Posterior vena cava (tissue), 2 donors: ENCODE data around the gene SLC22A23. TPM values are rescaled to one million over a fixed set of nuclear protein-coding genes. Genes with fewer than 3 reads are reported as not detected.
"Not testable (repeated sequence)": the region's sequence is repeated elsewhere in the genome, so short reads cannot be mapped to it uniquely, and the experiment has no call there.

Experiments
- DNase-seq: peaks from one replicate; pipeline ENCODE4 v3.0.0-alpha.2; 2020; ENCODE audit warnings: low spot score
- intact Hi-C, 2 donors: fragments of 100-400 bp; cut with DNase I; formaldehyde crosslinking; loops; one replicate each; pipeline versions ENCODE4 v1.14.1 to v1.14.2; 2022 to 2023
- total RNA-seq, 2 donors: library from RNA; stranded (reverse); fragmentation: NEBNext Ultra II Directional; extraction: Animal tissue kit (Norgen Biotek cat#: 25700); gene quantifications; one replicate each; pipeline ENCODE4 v1.2.1, GENCODE V29; 2021
- donor health status: DM: yes; HTN: yes; CAD: no.
- donor health status: DM: yes; HTN: yes; CAD: no.

Gene SLC22A23
- total RNA-seq, 2 donors from 2014 or later: 5.2 to 5.6 TPM

DNA sequence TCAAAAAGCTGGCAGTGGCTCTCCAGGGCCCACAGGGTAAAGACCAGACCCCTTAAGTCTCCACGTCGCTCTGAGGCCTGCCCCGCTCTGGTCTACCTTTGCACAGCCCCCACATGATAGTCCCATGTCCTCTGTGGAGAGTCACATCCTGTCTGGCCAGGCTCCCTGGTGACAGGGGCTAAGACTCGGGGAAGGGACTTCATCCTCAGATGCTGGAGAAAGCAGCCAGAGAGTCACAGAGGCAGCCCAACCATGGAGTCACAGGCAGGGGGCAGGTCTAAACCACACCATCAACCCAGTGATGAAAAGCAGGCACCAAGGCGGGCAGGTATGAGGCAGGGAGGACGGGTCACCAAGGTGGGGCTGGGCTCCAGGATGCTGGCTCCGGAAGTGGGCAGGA is 62.2 kb downstream of the SLC22A23 start:
- intact Hi-C loops: no loop called here
- no peak for DNase-seq

DNA sequence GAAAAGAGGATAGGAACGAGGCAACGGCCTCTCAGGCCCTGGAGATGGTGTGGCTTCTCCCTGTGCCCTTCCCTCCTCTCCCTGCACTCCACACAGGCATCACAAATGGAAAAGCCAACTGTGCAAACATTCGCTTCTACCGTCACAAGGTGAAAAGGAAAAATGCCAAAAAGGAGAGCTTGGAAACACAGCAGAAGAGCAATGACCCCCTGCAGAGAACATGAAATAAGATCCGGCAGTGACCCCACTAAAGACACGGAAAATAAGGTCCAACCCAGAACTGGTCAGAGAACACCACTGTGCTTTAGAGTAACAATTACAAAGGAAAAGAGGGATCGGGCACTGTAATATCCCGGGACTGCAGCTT is 63.0 kb downstream of the SLC22A23 start:
- intact Hi-C loops: no loop called here
- DNase-seq: no peak

DNA sequence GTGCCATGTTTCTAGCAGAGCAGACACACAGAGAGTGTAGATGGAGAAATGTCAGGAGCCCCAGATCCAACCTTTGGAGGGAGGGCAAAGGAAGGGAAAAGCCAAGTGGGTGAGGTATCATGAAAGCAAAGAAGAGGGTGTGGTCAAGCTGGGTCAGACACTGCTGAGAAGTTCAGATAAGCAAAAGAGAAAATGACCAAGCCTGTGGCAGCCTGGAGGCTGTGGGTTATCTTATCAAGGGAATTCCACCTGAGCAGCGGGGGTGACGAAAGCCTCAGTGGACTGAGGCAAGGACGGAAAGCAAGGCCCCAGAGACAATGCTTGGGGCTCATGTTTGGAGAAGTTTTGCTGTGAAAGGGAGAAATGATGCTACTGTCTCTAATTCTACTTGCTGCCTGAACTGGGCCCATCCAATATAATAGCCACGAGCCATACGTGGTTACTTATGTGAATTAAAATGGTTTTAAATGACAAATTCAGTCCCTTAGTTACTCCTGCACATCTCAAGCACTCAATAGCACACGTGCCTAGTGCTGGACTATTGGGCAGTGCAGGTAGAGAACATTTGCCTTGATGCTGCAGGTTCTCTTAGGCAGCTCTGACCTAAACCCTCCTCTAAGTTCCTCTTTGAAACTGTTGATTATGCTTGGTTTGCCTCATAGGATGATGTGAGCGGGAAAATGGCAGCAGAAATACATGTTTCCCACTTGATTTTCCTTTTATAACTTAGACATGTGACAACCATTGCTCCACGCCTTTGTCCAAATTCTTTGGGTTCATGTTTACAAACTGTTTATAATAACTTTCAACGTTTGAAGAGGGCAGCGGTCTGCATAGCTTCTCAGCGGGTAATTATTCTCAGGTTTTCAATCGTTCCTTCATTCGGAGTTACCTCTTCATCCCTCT is 63.7 kb downstream of the SLC22A23 start:
- DNase-seq: no peak
- intact Hi-C loops: no loop called here

DNA sequence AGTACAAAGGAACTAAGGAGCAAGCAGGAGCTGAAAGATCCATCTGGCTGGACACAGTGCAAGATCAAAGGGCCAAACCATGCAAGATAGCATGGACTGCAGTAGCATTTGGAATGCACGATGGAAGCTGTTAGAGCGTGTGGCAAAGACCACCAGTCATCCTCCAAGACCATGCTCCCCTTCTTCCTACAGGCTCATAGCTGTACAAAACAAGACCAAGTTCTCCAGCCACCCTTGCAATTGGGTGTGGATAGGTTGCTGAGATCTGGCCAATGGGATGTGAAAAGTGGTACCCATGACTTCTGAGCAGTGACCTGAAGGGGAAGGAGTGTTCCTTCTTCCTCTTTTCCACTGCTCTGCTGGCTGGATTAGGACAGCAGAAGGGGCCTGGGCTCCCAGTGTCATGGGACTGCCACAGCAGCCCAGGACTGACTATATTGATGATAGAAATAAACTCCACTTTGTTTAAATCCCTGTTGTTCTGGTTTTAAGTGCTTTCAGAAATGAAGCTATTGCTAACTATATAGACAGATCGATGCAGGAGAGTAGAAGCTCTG is 64.9 kb downstream of the SLC22A23 start:
- intact Hi-C loops: no loop called here
- no peak for DNase-seq

DNA sequence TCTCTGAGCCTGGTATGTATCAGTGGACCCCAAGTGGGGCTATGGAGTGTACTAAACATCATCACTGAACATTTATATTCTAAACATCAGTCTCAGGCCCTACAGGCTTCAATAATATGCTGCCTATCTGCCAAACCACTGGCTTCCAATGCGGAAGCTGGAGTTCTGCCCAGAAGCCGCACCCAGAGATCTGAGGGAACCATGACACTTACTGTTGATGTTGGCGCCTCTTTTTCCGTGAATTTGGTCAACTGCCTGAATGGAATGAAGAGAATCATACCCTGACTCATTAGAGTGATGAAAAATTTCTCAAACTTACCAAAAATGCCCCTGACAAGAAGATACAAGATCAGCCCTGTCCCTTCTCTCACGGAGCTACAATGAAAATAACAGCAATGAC is 66.2 kb downstream of the SLC22A23 start:
- intact Hi-C loops: no loop called here
- peak; percentile 95 for DNase-seq

DNA sequence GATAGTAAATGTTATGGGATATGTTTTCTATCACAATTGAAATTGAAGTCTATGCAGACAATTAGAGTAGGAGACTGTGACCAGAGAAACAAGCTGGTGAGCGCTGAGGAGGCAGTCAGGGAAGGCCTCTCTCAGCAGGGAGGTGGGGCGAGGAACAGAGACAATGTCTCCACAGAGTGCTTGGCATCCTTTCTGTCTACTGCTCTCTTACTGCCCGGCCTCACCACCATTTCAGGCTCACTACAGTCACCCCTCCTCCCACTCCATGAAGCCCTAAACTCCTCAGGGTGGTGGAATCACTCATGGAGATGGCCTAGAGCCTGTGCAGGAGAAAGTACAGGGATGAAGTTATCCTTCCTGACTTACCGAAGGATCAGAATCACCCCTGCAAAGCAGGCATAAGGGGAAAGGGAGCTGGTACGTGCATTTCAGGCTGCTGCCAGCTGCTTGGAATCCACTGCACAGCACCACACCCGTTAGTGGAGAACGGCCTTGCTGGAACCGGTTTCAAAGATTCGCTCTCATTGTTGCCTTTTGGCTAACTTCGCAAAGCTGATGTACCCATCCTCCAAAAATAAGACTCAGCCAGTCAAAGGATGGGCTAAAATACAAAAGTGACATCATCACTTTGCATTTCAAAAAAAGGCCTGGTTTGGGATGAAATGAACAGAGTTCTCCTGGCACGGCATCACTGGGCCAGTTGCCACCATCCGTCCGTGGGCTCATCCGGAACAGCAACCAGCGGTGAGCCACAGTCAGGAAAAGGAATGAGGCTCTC is 67.3 kb downstream of the SLC22A23 start:
- intact Hi-C loops: no loop called here
- DNase-seq: peak; percentile 94

DNA sequence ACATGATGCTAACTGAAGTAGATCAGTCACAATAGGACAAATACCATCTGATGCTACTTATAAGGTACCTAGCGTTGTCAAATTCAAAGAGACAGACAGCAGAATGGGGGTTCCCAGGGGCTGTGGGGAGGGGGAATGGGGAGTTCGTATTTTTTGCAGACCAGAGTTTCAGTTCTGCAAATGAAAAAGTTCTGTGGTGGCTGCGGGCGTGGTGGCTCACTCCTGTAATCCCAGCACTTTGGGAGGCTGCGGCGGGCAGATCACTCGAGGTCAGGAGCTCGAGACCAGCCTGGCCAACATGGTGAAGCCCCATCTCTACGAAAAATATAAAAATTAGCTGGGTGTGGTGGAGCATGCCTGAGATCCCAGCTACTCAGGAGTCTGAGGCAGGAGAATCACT is 68.1 kb downstream of the SLC22A23 start:
- no peak for DNase-seq
- intact Hi-C loops: no loop called here

DNA sequence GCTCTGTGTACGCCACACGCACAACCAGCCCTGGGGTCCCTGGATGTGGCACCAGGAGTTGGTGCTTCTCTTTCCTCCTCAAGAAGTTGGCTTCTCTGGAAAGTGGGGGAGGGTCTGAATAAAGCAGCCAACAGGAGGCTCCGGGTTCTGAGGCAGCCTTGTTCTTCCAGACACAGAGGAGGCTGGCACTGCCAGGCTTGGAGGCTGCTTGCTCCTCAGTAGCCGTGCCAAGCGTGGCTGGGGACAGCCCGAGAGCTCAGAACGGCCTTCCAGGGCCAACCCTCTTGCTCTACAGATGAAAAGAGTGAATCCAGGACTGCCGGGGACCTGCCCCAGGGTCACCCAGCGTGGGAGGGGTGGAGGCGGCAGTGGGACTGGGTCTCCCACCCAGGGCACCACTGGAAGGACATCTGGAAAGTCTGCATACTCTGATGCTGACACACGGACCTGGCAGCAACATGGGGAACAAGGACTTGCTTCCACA is 70.4 kb downstream of the SLC22A23 start:
- intact Hi-C loops: no loop called here
- DNase-seq: no peak

DNA sequence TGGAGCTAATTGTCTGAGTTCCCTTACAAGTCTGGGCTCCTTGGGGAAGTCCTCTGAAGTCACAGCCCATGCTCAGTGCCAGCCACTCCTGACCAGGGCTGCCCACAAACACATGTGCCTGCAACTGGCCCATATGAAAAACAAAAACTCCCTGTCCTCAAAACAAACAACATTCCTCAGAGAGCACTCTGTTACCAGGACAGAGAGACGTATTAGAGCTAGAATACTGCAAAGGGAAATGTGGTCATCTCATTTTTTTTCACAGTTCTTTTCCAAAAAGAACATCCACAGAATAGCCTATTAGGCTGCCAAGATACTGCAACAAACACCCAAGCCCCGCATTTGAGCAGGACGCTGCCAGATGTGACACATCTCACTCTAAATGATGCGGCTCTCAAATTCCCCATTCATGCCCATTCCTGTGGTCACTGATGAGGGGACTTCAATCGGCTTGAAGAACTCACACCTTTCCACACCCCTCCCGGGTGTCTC is 71.1 kb downstream of the SLC22A23 start:
- intact Hi-C loops: no loop called here
- DNase-seq: no peak

DNA sequence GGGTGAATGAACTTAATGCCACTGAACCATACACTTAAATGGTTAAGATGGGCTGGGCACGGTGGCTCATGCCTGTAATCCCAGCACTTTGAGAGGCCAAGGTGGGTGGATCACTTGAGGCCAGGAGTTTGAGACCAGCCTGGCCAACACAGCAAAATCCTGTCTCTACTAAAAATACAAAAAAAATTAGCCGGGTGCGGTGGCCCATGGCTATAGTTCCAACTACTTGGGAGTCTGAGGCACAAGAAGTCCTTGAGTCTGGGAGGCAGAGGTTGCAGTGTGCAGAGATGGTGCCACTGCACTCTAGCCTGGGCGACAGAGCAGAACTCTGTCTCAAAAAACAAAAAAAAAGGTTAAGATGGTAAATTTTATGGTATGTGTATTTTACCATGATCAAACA is 71.7 kb downstream of the SLC22A23 start:
- DNase-seq, intact Hi-C loops: not testable (repeated sequence)

DNA sequence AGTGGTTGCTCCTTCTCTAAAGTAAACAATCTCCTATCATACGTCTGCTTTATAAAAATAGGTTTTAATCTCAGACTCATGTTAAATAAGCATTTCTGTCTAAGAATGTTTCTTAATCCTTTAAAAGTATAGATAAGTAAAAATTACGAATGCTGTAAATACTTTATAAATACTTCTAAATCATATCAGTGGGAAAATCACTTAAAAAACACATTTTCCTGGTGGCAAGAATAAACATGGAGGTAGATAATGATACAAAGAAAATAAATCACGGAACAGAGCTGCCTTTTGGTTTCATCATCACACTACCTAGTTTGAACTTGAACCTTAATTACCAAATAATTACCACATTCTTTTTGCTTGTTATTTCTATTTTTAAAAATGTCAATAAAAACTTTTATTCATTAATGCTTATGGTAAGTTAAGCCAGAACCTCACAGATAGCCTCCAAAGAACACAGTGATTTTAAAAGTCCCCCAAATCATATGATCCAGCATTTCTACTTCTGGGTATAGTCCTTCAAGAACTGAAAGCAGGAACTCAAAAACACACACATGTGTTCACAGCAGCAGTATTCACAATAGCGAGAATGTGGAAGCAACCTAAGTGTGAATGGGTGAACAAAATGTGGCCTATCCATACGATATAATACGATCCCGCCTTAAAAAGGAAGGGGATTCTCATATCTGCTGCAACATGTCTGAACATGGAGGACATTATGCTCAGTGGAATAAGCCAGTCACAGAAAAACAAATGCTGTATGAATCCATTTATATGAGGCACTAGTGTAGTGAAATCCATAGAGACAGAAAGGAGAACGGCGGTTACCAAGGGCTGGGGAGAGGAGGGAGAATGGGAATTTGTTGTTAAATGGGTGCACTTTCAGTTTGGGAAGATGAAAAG is 72.4 kb downstream of the SLC22A23 start:
- no peak for DNase-seq
- intact Hi-C loops: no loop called here

DNA sequence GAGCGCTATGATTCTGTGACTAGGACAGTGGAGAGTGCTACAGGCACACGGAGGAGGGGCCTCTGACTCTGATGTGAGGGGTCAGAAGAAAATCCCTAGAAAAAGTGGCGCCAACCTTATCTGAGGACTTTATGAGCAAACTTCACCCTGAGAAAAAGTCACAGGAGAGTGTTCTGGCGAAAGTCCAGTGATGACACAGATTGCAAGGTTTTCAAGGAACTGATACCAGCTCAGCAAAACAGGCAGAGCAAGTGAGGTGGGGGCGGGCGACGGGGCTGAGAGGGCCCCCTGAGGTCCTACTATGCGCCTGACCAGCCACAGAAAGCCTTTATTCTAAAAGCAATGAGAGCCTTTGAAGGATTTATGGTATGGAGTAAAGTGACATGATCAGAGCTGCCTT is 73.3 kb downstream of the SLC22A23 start:
- DNase-seq: no peak
- intact Hi-C loops: no loop called here

DNA sequence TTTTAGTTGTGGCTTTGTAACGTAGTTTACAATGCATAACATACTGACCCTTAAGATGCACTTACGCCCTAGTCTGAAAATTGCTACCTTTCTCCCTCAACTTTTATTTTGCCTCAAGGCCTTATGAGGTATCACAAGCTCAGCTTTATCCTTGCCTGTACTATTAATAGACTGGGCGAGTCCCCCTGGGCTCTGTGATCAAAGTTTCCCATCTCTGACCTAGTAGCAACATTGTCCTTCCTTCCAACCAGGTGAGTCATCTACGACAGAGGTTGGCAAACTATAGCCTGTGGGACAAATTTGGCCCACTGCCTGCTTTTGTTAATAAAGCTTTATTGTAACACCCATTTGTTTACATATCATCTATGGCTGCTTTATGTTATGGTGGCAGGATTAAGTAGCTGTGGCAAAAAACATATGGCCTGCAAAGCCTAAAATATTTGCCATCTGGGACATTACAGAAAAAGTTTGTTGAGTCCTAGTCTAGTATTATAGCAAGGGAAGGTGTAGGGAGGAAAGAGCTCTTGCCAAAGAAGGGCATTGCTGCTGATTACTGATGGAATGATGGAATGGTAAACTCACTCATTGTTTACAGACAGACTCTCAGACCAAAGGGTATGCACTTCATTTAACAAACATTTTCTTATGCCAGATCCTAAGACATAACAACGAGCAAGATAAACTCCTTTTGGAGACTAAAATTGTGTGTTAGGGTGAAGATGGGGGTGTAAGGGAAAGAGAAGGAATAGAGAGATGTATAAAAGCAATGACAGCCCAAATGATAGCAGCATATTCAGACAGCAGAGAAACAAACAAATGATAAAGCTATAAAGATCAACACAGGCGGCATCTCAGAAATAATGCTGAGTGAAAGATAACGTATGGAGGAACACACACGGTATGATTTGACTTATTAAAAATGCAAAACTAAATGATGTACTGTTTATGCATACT is 74.2 kb downstream of the SLC22A23 start:
- no peak for DNase-seq
- intact Hi-C loops: no loop called here

DNA sequence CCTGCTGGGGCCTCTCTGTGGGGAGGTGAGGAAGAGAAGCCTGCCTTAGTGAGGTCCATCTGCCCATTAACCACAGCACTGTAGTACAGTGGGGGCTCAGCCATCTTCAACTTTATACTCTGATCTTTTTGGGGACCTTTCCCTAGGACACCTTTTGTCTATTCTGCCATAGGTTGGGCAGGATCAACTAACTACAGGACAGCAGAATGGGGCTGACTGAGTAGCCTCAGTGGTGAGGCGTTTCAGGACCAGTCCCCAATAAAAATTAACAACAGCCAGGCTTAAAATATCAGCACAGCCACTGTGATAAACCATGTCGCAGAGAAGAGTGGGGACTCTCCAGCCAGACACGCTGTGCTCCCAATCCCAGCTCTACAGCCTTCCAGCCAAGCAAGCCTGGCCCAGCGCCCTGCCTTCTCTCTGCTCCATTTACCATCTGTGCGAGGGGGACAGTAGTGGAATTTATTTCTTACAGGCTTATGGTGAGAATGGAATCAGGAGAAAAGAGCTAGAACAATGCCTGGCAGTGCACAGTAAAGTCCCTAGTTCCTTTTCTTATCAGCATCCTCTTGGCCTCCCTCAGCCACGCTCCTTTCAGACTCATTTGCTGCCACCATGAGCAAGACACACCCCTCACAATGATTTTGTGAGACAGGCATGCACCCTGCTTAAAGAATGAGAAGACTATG is 75.5 kb downstream of the SLC22A23 start:
- no peak for DNase-seq
- intact Hi-C loops: no loop called here

DNA sequence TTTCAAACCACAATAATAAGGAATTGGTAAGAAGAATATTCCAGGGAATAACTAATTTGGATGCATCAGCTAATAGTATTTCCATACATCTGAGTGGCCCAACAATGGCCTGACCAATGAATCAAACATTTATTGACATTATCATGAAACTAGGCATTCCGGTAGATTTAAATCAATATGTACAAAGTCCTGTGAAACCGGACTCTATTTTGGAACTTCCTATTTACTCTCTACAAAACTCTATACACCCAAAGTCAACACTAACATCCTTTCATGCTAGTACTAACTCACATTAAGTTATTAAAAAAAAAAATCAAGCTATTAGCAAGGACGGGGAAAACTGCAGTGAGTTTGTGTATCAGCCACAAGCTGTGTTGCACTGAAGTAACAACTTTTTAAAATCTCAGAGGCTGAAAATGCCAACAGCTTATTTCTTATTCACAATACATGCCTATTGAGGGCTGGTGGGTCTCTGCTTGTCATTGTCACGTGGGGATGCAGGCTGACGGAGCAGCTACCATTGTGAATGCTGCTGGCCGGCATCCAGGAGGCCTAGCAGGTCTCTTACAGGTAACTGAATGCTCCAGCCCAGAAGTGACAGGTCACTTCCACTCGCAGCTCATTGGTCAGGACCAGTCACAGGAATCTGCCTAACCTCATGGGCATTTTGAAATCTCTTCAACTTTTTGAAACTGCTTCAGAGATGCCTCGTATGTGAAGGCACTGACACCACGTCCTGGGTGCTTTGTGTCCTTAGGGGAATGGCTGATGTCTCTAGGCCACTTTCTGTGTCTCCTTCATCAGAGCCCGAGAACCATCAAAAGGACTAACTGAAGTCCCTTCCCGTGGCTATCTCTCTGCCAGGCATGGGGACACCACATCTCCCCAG is 76.3 kb downstream of the SLC22A23 start:
- intact Hi-C loops: no loop called here
- no peak for DNase-seq

DNA sequence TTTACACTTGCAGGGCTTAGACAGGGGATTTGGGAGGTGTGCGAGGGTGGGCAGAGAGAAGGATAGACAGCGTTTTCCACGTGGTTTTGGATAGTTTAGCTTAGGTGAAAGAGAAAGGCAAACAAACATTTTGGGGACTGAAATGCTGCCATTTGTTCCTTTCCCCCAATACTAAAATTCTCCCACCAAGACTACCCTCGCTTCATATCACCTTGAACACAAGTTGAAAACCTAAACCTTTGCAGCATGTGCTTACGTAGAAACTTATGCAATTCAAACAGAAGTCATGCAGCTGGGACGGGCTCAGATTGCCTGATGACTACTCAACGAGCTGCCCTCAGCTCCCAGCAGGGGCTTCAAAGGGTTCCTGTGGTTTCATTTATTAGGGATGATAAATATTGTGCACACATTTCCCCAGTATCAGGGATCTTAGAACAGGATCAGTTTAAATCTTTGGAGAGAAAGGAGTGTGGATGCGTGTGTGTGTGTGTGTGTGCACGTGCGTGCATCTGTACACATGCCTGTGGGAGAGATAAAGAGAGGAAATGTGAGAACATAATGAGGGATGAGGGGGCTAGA is 77.3 kb downstream of the SLC22A23 start:
- no peak for DNase-seq
- intact Hi-C loops: no loop called here
